ENCODE measurements around the gene LIPE.

- TF ChIP-seq CTCF (IDR thresholded peaks at IDR 0.05; ENCODE audit: low read length) (no peak), EZH2 (IDR thresholded peaks at IDR 0.05; ENCODE audit: borderline replicate concordance, low read length) (no peak)
Measured at GRCh38 chr19:42367929-42368328, 59.3 kb downstream of the LIPE start.

All from OCI-LY1 (cell line).